ENCODE data around the gene PICALM. TPM values are rescaled to one million over a fixed set of nuclear protein-coding genes. Genes with fewer than 3 reads are reported as not detected.

The PICALM gene
- total and polyA plus RNA-seq, 2 donors, result 104 to 543 TPM

DNA sequence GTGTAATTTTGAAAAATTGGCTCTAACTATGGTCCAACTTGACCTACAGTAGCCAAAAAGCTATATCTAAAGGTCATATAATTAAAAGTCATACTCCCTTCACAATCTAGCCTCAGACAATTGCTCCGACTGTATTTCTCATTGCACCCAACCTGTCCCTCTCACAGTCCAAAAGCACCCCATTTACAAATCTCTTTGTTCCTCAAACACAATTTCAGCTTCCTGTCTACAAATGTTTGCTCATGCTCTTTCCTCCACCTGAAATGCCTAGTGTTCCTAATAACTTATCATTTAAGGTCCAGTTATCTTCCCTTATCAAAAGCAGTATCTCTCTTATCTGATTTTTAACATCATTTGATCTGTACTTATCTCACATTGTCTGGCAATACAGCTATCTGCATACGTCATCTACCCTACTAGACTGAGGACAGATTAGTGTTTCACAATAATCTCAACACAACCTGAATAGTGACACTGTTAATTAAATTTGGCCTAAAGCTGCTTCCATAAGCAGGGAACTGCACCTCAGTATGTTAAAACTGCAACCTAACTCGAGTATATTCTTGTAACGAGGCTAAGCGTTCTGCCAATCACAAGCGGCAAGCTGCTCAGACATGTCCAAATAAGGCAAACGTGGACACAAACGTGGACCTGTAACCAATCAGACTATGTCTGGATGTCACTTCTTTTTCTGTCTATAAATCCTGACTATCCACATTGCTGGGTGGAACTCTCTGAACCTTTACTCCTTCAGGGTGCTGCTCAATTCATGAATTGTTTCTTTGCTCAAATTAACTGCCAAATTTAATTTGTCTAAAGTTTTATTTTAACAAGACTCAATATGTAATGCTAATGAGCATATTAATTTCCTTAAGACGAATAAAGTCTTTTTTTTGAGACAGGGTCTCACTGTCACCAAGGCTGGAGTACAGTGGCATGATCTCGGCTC lies 15.9 kb downstream of the PICALM start:
- H3K36me3 ChIP-seq (ENCODE audit: insufficient read depth), result no peaks in the 10 kb centered on the region
- WGBS, result 87% methylated on average over 10 of the region's 10 CpGs
- H3K27ac ChIP-seq (ENCODE audit: low read depth), result no peak overlapping the region
- no peak overlapping the region for H3K4me3 ChIP-seq (ENCODE audit: low read depth, low read length)
- DNase-seq (ENCODE audit: extremely low spot score), result no peak
- H3K4me1 ChIP-seq (ENCODE audit: insufficient read depth), result peaks cover 3% of the 10 kb centered on the region

DNA sequence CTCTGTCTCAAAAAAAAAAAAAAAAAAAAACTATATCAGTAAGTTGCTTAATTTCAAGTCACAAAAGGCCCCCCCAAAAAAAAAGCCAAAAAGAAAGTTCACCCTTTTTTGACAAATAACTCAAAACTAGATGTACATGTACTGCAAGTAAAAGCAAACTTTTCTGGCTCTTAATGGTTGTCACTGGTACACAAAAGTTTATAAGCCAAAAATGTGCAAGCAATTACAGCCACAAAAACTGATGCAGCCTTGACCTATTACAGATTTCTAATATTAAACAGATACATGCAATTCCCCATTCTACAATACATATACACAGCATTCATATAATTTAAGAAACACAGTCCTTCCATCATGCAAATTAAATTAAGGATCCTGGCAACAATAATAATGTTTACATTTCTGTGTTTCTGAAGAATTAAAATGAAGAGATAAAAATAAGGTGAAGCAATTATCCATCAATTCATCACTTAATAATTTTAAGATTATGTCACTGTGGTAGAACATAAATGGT lies 18.6 kb downstream of the PICALM start:
- no peak for DNase-seq (ENCODE audit: extremely low spot score)
- H3K36me3 ChIP-seq (ENCODE audit: insufficient read depth), result no peaks in the 10 kb centered on the region
- peaks cover 3% of the 10 kb centered on the region for H3K4me1 ChIP-seq (ENCODE audit: insufficient read depth)
- no peak overlapping the region for H3K4me3 ChIP-seq (ENCODE audit: low read depth, low read length)
- no peak overlapping the region for H3K27ac ChIP-seq (ENCODE audit: low read depth)

GRCh38 chr11:86047275-86047991 lies 21.5 kb downstream of the PICALM start:
- no peak for DNase-seq (ENCODE audit: extremely low spot score)
- Histone ChIP-seq H3K36me3 (ENCODE audit: insufficient read depth) (no peaks in the 10 kb centered on the region), H3K27ac (ENCODE audit: low read depth) (no peak overlapping the region), H3K4me1 (ENCODE audit: insufficient read depth) (peaks cover 2% of the 10 kb centered on the region), H3K4me3 (ENCODE audit: low read depth, low read length) (no peak overlapping the region)
- 85% methylated on average over 10 of the region's 10 CpGs for WGBS

GRCh38 chr11:86046116-86046515 lies 22.8 kb downstream of the PICALM start:
- 84% methylated on average over 1 of the region's 1 CpG for WGBS
- no peak overlapping the region for H3K4me3 ChIP-seq (ENCODE audit: low read depth, low read length)
- no peak overlapping the region for H3K27ac ChIP-seq (ENCODE audit: low read depth)
- no peak for DNase-seq (ENCODE audit: extremely low spot score)
- H3K4me1 ChIP-seq (ENCODE audit: insufficient read depth), result peaks cover 2% of the 10 kb centered on the region
- H3K36me3 ChIP-seq (ENCODE audit: insufficient read depth), result no peaks in the 10 kb centered on the region

GRCh38 chr11:86043765-86044503 lies 24.9 kb downstream of the PICALM start:
- H3K36me3 ChIP-seq (ENCODE audit: insufficient read depth), result no peaks in the 10 kb centered on the region
- H3K4me1 ChIP-seq (ENCODE audit: insufficient read depth), result peaks cover 2% of the 10 kb centered on the region
- WGBS, result 74% methylated on average over 9 of the region's 9 CpGs
- no peak for DNase-seq (ENCODE audit: extremely low spot score)
- peak overlapping the region; percentile 38 for H3K27ac ChIP-seq (ENCODE audit: low read depth)
- no peak overlapping the region for H3K4me3 ChIP-seq (ENCODE audit: low read depth, low read length)

DNA sequence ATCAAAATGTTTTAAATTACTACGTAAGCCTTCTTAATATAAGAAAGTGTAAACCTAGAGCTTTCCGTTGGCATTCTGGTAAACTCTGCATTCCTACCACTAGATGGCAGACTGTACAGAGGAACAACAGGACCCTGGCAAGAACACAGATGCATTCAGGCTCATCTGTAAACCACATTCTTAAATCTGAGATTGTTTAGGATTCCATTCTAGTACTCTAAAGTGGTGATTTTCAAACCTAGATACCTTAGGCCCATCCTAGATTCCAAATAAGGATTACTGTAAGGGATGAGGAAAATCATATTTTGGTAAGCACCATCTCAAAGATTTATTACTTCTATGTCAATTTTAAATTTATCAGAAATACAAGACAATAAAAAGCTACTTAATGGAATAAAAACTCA lies 26.9 kb downstream of the PICALM start:
- 0% methylated on average over 2 of the region's 2 CpGs for WGBS
- peak; percentile 82 for DNase-seq (ENCODE audit: extremely low spot score)
- Histone ChIP-seq H3K4me3 (ENCODE audit: low read depth, low read length) (no peak overlapping the region), H3K27ac (ENCODE audit: low read depth) (no peak overlapping the region), H3K36me3 (ENCODE audit: insufficient read depth) (no peaks in the 10 kb centered on the region), H3K4me1 (ENCODE audit: insufficient read depth) (peaks cover 2% of the 10 kb centered on the region)

DNA sequence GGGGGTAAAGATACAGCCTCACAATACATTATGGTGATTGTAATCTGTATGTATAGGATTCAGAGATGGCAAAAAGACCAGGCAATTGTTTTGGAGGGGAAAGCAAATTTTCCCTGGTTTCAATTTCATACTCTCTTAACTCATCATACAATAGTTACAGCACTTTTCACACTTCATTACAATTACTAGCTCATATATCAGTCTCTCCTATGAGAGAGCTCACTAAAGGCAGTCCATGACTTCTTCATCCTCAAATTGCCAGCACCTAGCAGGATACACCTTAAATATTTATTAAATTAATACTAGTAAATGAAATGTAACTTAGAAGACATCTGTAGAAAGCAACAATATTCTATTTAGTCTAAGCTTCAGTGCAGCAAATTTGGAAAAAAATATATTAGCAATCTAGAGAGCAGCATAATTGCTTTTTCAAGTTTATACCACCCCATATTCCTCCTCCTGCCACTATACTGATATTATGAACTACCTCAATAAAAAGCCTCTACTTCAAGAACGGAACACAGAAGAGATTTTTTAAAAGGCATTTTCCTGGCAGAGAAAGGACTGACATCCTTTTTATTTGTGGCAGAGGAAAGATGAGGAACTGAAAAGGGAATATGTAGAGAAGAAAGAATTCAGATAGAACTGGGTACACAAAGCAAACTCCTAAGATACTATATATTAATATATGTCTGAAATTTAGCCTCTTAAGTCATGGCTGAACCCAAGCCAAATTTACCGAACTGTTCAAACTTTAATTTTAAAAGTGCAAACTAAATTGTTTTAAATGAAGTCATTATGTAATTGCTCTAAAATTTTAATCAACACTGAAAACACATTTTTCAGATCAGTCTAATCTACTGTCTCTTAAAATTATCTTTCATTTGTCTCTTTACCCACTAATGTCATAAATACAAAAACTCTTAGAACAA lies 27.7 kb downstream of the PICALM start:
- no peak overlapping the region for H3K4me3 ChIP-seq (ENCODE audit: low read depth, low read length)
- 14% methylated on average over 2 of the region's 2 CpGs for WGBS
- peak overlapping the region; percentile 10 for H3K27ac ChIP-seq (ENCODE audit: low read depth)
- no peaks in the 10 kb centered on the region for H3K36me3 ChIP-seq (ENCODE audit: insufficient read depth)
- H3K4me1 ChIP-seq (ENCODE audit: insufficient read depth), result peaks cover 2% of the 10 kb centered on the region
- no peak for DNase-seq (ENCODE audit: extremely low spot score)

DNA sequence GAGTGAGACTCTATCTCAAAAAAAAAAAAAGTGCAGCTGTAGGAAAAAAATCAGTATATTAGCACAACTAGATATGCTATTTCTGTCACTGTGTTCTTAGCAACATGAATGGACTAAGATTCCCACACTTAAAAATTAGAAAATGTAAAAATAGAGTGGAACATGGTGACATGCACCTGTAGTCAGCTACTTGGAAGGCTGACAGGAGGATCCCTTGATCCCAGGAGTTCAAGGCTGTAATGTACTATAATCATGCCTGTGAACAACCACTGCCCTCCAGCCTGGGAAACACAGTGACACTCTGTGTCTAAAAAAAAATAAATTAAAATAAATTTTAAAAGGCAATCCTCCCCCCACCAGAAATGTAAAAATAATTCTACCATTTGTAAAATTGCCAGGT lies 29.8 kb downstream of the PICALM start:
- no peak overlapping the region for H3K27ac ChIP-seq (ENCODE audit: low read depth)
- H3K36me3 ChIP-seq (ENCODE audit: insufficient read depth), result no peaks in the 10 kb centered on the region
- H3K4me3 ChIP-seq (ENCODE audit: low read depth, low read length), result no peak overlapping the region
- no peaks in the 10 kb centered on the region for H3K4me1 ChIP-seq (ENCODE audit: insufficient read depth)
- DNase-seq (ENCODE audit: extremely low spot score), result no peak

- 93% methylated on average over 4 of the region's 4 CpGs for WGBS
- Histone ChIP-seq H3K4me1 (ENCODE audit: insufficient read depth) (no peaks in the 10 kb centered on the region), H3K4me3 (ENCODE audit: low read depth, low read length) (no peak overlapping the region), H3K36me3 (ENCODE audit: insufficient read depth) (no peaks in the 10 kb centered on the region), H3K27ac (ENCODE audit: low read depth) (no peak overlapping the region)
- no peak for DNase-seq (ENCODE audit: extremely low spot score)
Observed at GRCh38 chr11:86037743-86038142, 31.1 kb downstream of the PICALM start.

DNA sequence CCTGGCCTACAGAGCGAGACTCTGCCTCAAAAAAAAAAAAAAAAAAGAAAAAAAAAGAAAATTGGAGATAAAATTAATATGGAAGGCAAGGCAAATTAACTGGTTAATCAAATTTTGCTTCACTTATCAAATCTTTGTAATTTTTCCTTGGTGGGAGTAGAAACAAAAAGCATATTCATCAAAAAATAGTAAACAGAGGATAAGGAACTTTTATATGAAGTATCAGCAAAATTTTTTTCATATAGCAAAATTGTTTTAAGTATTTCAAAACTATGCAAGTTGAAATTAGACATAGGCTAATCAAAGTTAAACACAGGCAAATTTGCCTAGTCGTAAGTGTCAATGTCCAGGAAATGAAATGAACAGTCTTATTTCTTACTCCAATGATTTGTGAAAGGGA lies 33.0 kb downstream of the PICALM start:
- 99% methylated on average over 2 of the region's 2 CpGs for WGBS
- Histone ChIP-seq H3K36me3 (ENCODE audit: insufficient read depth) (no peaks in the 10 kb centered on the region), H3K4me3 (ENCODE audit: low read depth, low read length) (no peak overlapping the region), H3K27ac (ENCODE audit: low read depth) (no peak overlapping the region), H3K4me1 (ENCODE audit: insufficient read depth) (no peaks in the 10 kb centered on the region)
- no peak for DNase-seq (ENCODE audit: extremely low spot score)

DNA sequence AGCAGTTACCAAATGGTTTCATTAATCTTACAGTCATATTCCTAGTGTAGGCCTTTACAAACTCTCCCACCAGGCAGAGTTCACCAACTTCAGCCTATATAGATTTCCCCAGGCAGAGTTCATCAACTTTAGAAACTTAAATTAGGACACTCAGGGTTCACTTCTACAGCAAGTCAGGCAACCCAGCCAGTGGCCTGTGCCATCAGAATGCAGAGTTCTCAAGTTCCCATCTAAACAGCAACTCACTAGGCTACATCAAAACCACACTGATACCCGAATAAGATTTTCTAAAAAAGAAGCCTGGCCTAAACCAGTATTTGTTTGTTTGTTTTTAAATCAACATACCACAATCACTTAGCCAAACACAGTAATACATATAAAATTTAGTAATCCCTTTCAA lies 33.7 kb downstream of the PICALM start:
- no peak overlapping the region for H3K27ac ChIP-seq (ENCODE audit: low read depth)
- DNase-seq (ENCODE audit: extremely low spot score), result no peak
- WGBS, result 66% methylated on average over 1 of the region's 1 CpG
- no peak overlapping the region for H3K4me3 ChIP-seq (ENCODE audit: low read depth, low read length)
- no peaks in the 10 kb centered on the region for H3K4me1 ChIP-seq (ENCODE audit: insufficient read depth)
- H3K36me3 ChIP-seq (ENCODE audit: insufficient read depth), result no peaks in the 10 kb centered on the region

DNA sequence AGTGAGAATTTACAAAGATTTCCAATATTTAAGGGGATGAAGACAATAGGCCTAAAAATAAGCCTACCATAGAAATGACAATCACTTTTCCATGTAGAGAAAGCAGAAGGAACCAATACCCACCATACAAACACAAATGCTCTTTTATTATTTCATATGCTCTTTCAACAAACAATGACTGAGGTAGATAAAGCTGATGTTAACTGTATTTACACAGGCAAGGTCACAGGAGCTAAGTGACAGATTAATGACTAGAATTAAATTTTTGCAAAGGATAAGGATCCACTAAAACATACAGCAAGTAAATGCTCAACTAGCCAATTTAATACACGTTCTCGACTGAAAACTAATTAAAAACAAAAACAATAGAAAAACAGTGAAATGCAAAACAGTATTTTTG lies 34.2 kb downstream of the PICALM start:
- H3K4me1 ChIP-seq (ENCODE audit: insufficient read depth), result no peaks in the 10 kb centered on the region

DNA sequence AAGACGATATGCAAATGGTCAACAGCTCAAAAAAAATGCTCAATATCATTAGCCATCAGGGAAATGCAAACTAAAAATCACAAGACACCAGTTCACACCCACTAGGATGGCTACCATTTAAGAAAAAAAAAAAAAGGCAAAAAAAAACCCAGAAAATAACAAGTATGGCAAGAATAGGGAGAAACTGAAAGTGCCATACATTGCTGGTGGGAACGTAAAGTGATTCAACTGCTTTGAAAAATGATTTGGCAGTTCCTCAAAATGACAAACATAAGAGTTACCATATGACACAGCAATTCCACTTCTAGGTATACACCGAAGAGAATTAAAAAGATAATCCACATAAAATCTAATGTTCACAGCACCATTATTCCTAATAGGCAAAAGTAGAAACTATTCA lies 47.5 kb downstream of the PICALM start:
- 90% methylated on average over 3 of the region's 3 CpGs for WGBS
- Histone ChIP-seq H3K36me3 (ENCODE audit: insufficient read depth) (no peaks in the 10 kb centered on the region), H3K4me3 (ENCODE audit: low read depth, low read length) (no peak overlapping the region), H3K4me1 (ENCODE audit: insufficient read depth) (no peaks in the 10 kb centered on the region), H3K27ac (ENCODE audit: low read depth) (no peak overlapping the region)
- DNase-seq (ENCODE audit: extremely low spot score), result no peak

More for the DNA sequence above, 34.2 kb downstream of the PICALM start:
- Histone ChIP-seq H3K27ac (ENCODE audit: low read depth) (no peak overlapping the region), H3K4me3 (ENCODE audit: low read depth, low read length) (no peak overlapping the region), H3K36me3 (ENCODE audit: insufficient read depth) (no peaks in the 10 kb centered on the region)
- DNase-seq (ENCODE audit: extremely low spot score), result no peak
- 84% methylated on average over 2 of the region's 2 CpGs for WGBS
